Keratinocyte (primary cell): ENCODE measurements around the gene PXDN.

ENCODE experiments used
- CTCF ChIP-seq, 3 experiments: IDR thresholded peaks in 1 of 3; conservative IDR thresholded peaks in 1 of 3; optimal IDR thresholded peaks in 1 of 3; 2 replicates in 2 of 3; 3 replicates in 1 of 3; pipeline versions ENCODE3 to v1.5.1; 2011; ENCODE audit warnings: low read length in 3 of 3, mild to moderate bottlenecking in 3 of 3, moderate library complexity in 2 of 3, control low read depth in 1 of 3, inconsistent platforms in 1 of 3; ENCODE audit not compliant: insufficient read depth in 2 of 3; ENCODE audit errors: extremely low read depth in 1 of 3
- EZH2 ChIP-seq: IDR thresholded peaks from one replicate; pipeline ENCODE4 v1.6.1; 2012; ENCODE audit warnings: inconsistent platforms, mild to moderate bottlenecking, low read length, moderate library complexity

- TF ChIP-seq CTCF (optimal IDR thresholded peaks at IDR 0.05 in 1 of 3, IDR thresholded peaks at IDR 0.05 in 1 of 3, conservative IDR thresholded peaks at IDR 0.05 in 1 of 3; ENCODE audit: extremely low read depth in 1 of 3, insufficient read depth in 2 of 3, low read length in 3 of 3) (no peak), EZH2 (no peak)
Measured at GRCh38 chr2:1659951-1660565, 84.3 kb downstream of the PXDN start.
